BLaER1 treated with 17β-estradiol and CSF1 and Interleukin-3, amounts not matched to agents 10 nM and 100 nM (cell line): ENCODE data around the gene GP5.

Experiments used
- H3K27ac ChIP-seq, 11 experiments: shearing (Covaris generic); formaldehyde crosslinking; 2 replicates each; pipeline ENCODE4 v1.8.1; 2022
- H3K27me3 ChIP-seq, 11 experiments: shearing (Covaris generic); formaldehyde crosslinking; 2 replicates each; pipeline ENCODE4 v1.8.1; 2022
- H3K36me3 ChIP-seq, 11 experiments: shearing (Covaris generic); formaldehyde crosslinking; 2 replicates each; pipeline ENCODE4 v1.8.1; 2022
- H3K4me1 ChIP-seq, 10 experiments: shearing (Covaris generic); formaldehyde crosslinking; 2 replicates each; pipeline ENCODE4 v1.8.1; 2022
- H3K4me2 ChIP-seq, 11 experiments: shearing (Covaris generic); formaldehyde crosslinking; 2 replicates each; pipeline ENCODE4 v1.8.1; 2022
- H3K4me3 ChIP-seq, 10 experiments: shearing (Covaris generic); formaldehyde crosslinking; 2 replicates each; pipeline ENCODE4 v1.8.1; 2022
- H3K9ac ChIP-seq, 11 experiments: shearing (Covaris generic); formaldehyde crosslinking; 2 replicates each; pipeline ENCODE4 v1.8.1; 2022
- H3K9me3 ChIP-seq, 11 experiments: shearing (Covaris generic); formaldehyde crosslinking; replicated peaks in 1 of 11; 2 replicates each; pipeline ENCODE4 v1.8.1; 2022
- H4K20me1 ChIP-seq, 11 experiments: shearing (Covaris generic); formaldehyde crosslinking; 2 replicates each; pipeline ENCODE4 v1.8.1; 2022
- Cebpa-rat ChIP-seq, 11 experiments: shearing (Covaris generic); IDR thresholded peaks; 2 replicates each; pipeline ENCODE4 v1.8.1; 2022

Gene GP5

DNA sequence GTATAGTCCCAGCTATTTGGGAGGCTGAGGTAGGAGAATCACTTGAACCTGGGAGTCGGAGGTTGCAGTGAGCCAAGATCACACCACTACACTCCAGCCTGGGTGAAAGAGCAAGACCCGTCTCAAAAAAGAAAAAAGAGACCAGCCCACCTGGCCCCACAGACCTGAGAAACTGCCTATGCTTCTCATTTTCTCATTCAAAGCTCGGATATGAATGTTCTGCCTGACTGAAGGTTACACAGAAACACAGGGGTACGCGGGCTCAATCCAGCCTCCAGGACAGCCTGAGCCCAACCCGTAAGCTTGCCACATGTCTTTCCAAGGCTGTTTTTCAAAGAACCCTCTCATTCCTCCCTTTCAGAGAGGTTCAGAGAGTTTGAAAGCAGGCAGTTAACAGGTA is 19.8 kb downstream of the GP5 start:
- Histone ChIP-seq H4K20me1 (no peaks in the 10 kb centered on the region), H3K9me3 (no peaks in the 10 kb centered on the region; a peak in 2 of 22 replicates), H3K4me3 (no peak overlapping the region), H3K4me1 (peaks cover 0 to 27% (median 9%) of the 10 kb centered on the region in 10 experiments; a peak in 14 of 20 replicates), H3K9ac (no peak overlapping the region), H3K36me3 (no peaks in the 10 kb centered on the region), H3K4me2 (no peak overlapping the region), H3K27ac (no peak overlapping the region), H3K27me3 (no peaks in the 10 kb centered on the region)
- TF ChIP-seq Cebpa-rat (IDR thresholded peaks at IDR 0.05): no peak

- H3K27ac ChIP-seq: no peak overlapping the region
- H3K9ac ChIP-seq: no peak overlapping the region
- H3K4me2 ChIP-seq: no peak overlapping the region
- H4K20me1 ChIP-seq: no peaks in the 10 kb centered on the region
- H3K9me3 ChIP-seq: no peaks in the 10 kb centered on the region
- no peaks in the 10 kb centered on the region for H3K27me3 ChIP-seq
- no peak overlapping the region for H3K4me3 ChIP-seq
- H3K36me3 ChIP-seq: no peaks in the 10 kb centered on the region
- H3K4me1 ChIP-seq: peaks cover 0 to 28% (median 5%) of the 10 kb centered on the region in 10 experiments; a peak in 14 of 20 replicates
- TF ChIP-seq Cebpa-rat (IDR thresholded peaks at IDR 0.05): no peak
Measured at GRCh38 chr3:194377708-194378107, 21.4 kb downstream of the GP5 start.

- no peak for TF ChIP-seq Cebpa-rat (IDR thresholded peaks at IDR 0.05)
- Histone ChIP-seq H3K4me1 (peaks cover 0 to 24% (median 0%) of the 10 kb centered on the region in 10 experiments; a peak in 3 of 20 replicates), H3K4me3 (no peak overlapping the region), H3K9ac (no peak overlapping the region), H4K20me1 (no peaks in the 10 kb centered on the region), H3K27ac (no peak overlapping the region), H3K4me2 (no peak overlapping the region), H3K36me3 (no peaks in the 10 kb centered on the region), H3K9me3 (no peaks in the 10 kb centered on the region), H3K27me3 (no peaks in the 10 kb centered on the region)
Measured at GRCh38 chr3:194376241-194376560, 22.9 kb downstream of the GP5 start.

GRCh38 chr3:194375473-194376240 is 23.4 kb downstream of the GP5 start:
- Histone ChIP-seq H3K27ac (no peak overlapping the region), H3K4me1 (peaks cover 0 to 28% (median 3%) of the 10 kb centered on the region in 10 experiments; a peak in 14 of 20 replicates), H3K4me2 (peak overlapping the region in 1 of 11 experiments; percentile 11; a peak in 1 of 22 replicates), H3K4me3 (no peak overlapping the region), H3K27me3 (peaks cover 0 to under 1% (median 0%) of the 10 kb centered on the region in 11 experiments; a peak in 1 of 22 replicates), H3K9ac (no peak overlapping the region), H3K36me3 (no peaks in the 10 kb centered on the region), H4K20me1 (no peaks in the 10 kb centered on the region), H3K9me3 (no peaks in the 10 kb centered on the region)
- TF ChIP-seq Cebpa-rat (IDR thresholded peaks at IDR 0.05): no peak

DNA sequence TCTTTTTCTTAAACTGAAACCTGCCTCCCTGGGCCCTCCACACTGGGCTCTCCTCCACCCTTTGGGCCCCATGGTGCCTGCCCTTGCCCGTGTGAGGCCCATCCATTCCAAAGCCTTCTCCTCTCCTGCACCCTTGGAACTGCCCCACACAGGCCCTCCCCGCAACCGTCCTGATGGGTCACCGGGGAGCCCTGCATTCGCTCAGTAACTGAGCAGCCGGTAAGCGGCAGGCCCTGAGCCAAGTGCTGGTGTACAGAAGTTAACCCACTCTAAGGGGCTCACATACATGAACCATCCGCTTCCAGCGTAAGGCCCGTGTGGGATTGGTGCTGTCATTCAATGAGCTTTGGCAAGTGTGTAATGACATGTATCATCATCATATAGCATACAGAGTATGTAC is 24.1 kb downstream of the GP5 start:
- H3K27me3 ChIP-seq: peaks cover 0 to 7% (median 0%) of the 10 kb centered on the region in 11 experiments; a peak in 6 of 22 replicates
- no peak overlapping the region for H3K4me2 ChIP-seq
- no peak for TF ChIP-seq Cebpa-rat (IDR thresholded peaks at IDR 0.05)

DNA sequence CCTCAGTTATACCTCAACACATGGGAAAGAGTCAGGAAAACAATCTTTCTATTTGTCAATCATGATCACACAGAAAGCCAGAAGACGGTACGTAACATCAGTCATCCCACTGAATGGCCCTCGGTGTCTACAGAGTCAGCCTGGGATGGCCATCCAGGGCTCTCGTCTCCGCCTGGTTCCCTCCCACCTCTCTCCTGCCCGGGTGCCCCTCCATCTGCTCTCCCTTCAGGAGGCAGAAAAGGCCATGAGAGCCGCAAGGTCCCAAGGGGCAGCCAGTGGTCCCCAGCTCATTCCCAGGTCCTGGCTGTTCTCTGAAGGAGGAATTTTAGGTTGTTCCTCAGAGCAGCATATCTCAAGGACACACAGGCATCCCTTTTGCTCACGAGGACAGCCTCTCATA is 25.2 kb downstream of the GP5 start:
- H3K4me3 ChIP-seq: no peak overlapping the region
- H3K4me1 ChIP-seq: peaks cover 14 to 46% (median 20%) of the 10 kb centered on the region in 10 experiments
- H3K27me3 ChIP-seq: peaks cover 0 to 17% (median 0%) of the 10 kb centered on the region in 11 experiments; a peak in 10 of 22 replicates
- no peaks in the 10 kb centered on the region for H4K20me1 ChIP-seq
- H3K27ac ChIP-seq: no peak overlapping the region
- H3K9ac ChIP-seq: no peak overlapping the region
- no peaks in the 10 kb centered on the region for H3K9me3 ChIP-seq
- no peaks in the 10 kb centered on the region for H3K36me3 ChIP-seq
- H3K4me2 ChIP-seq: peak overlapping the region in 1 of 11 experiments; percentile 12; a peak in 2 of 22 replicates
- TF ChIP-seq Cebpa-rat (IDR thresholded peaks at IDR 0.05): no peak

More for the DNA sequence above, 24.1 kb downstream of the GP5 start:
- Histone ChIP-seq H4K20me1 (no peaks in the 10 kb centered on the region), H3K36me3 (no peaks in the 10 kb centered on the region), H3K9ac (no peak overlapping the region), H3K9me3 (no peaks in the 10 kb centered on the region), H3K4me1 (peaks cover 4 to 36% (median 10%) of the 10 kb centered on the region in 10 experiments; a peak in 18 of 20 replicates), H3K27ac (no peak overlapping the region), H3K4me3 (no peak overlapping the region)

- TF ChIP-seq Cebpa-rat (IDR thresholded peaks at IDR 0.05): no peak
- H3K27ac ChIP-seq: no peak overlapping the region
- peaks cover 0 to 25% (median 0%) of the 10 kb centered on the region in 11 experiments; a peak in 10 of 22 replicates for H3K27me3 ChIP-seq
- no peak overlapping the region for H3K9ac ChIP-seq
- no peaks in the 10 kb centered on the region for H3K36me3 ChIP-seq
- peaks cover 23 to 55% (median 29%) of the 10 kb centered on the region in 10 experiments for H3K4me1 ChIP-seq
- H3K4me2 ChIP-seq: no peak overlapping the region
- H3K4me3 ChIP-seq: no peak overlapping the region
- no peaks in the 10 kb centered on the region for H3K9me3 ChIP-seq
- no peaks in the 10 kb centered on the region for H4K20me1 ChIP-seq
Measured at GRCh38 chr3:194373028-194373427, 26.0 kb downstream of the GP5 start.

DNA sequence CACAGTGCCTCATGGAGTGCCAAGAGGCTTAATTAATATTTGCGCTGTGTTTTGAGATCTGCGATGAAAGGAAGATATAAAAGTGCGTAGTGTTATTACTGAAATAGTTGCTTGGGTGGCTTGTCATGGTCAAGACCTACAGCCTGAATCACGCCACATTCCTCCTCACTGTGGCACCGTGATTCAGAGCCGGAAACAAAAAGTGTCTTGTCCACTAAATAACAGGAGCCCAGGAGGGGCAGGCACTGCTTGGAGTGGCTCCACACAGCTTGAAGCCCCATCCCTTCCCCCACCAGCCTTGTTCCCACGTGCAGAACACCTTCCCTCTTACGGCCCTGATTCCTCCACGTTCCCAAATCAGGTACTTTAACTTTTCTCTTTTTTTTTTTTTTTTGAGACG is 28.3 kb downstream of the GP5 start:
- TF ChIP-seq Cebpa-rat (IDR thresholded peaks at IDR 0.05): no peak
- peaks cover 26 to 71% (median 50%) of the 10 kb centered on the region in 10 experiments for H3K4me1 ChIP-seq

GRCh38 chr3:194369522-194370279 is 29.4 kb downstream of the GP5 start, which contains the start of gene LRRC15:
Gene LRRC15 (minus strand): TSS chr3:194369743. CDS start chr3:194361043, 8,700 bp downstream.
- Histone ChIP-seq H3K27me3 (peaks cover 0 to 29% (median 0%) of the 10 kb centered on the region in 11 experiments; a peak in 10 of 22 replicates), H3K4me1 (peaks cover 30 to 75% (median 61%) of the 10 kb centered on the region in 10 experiments), H4K20me1 (no peaks in the 10 kb centered on the region), H3K9me3 (peaks cover 0 to 3% (median 0%) of the 10 kb centered on the region in 11 experiments; a peak in 1 of 22 replicates), H3K27ac (peak within 1 kb of the TSS in 6 of 11 experiments; percentile 8 to 90 (median 68); a peak in 9 of 22 replicates), H3K4me3 (peak within 1 kb of the TSS in 2 of 10 experiments; percentile 31 to 48; a peak in 3 of 20 replicates), H3K4me2 (peak within 1 kb of the TSS; percentile 52 to 96 (median 76)), H3K9ac (peak within 1 kb of the TSS in 4 of 11 experiments; percentile 14 to 65 (median 55); a peak in 6 of 22 replicates), H3K36me3 (no peaks in the 10 kb centered on the region)
- TF ChIP-seq Cebpa-rat (IDR thresholded peaks at IDR 0.05): no peak

More for the DNA sequence above, 28.3 kb downstream of the GP5 start:
- Histone ChIP-seq H3K9ac (peak overlapping the region in 1 of 11 experiments; percentile 48; a peak in 1 of 22 replicates), H3K27ac (no peak overlapping the region), H3K4me3 (no peak overlapping the region), H3K27me3 (peaks cover 0 to 29% (median 0%) of the 10 kb centered on the region in 11 experiments; a peak in 10 of 22 replicates), H3K36me3 (no peaks in the 10 kb centered on the region), H3K9me3 (peaks cover 0 to 3% (median 0%) of the 10 kb centered on the region in 11 experiments; a peak in 1 of 22 replicates), H3K4me2 (peak overlapping the region in 8 of 11 experiments; percentile 65 to 96 (median 81); a peak in 16 of 22 replicates), H4K20me1 (no peaks in the 10 kb centered on the region)
